ENCODE data around the gene GLIS2. TPM values are rescaled to one million over a fixed set of nuclear protein-coding genes. Genes with fewer than 3 reads are reported as not detected.

The GLIS2 gene
- total RNA-seq, 1 donor from 2014 or later, result 6.9 TPM

- Histone ChIP-seq H3K27ac (peak overlapping the region; percentile 67), H3K4me1 (peaks cover 32% of the 10 kb centered on the region), H3K9me3 (no peaks in the 10 kb centered on the region), H3K36me3 (no peaks in the 10 kb centered on the region), H3K4me3 (peak overlapping the region; percentile 89 to 96), H3K27me3 (no peaks in the 10 kb centered on the region)
- intact Hi-C loops (cut with DNase I), result no loop called here
- DNase-seq (ENCODE audit: extremely low spot score in 2 of 2), result no peak
- TF ChIP-seq POLR2A (IDR thresholded peaks at IDR 0.05) (no peak), CTCF (IDR thresholded peaks at IDR 0.05) (no peak)
Observed at GRCh38 chr16:4350365-4350786, 34.5 kb downstream of the GLIS2 start.

GRCh38 chr16:4350787-4351659, 35.2 kb downstream of the GLIS2 start, which contains the start of gene PAM16:
Gene PAM16, minus strand, starts transcription at chr16:4351321. Its CDS starts 87 bp downstream, at chr16:4351234.
- Histone ChIP-seq H3K9me3 (no peaks in the 10 kb centered on the region), H3K4me1 (peaks cover 32% of the 10 kb centered on the region), H3K36me3 (no peaks in the 10 kb centered on the region), H3K4me3 (peak within 1 kb of the TSS; percentile 89 to 96), H3K27ac (peak within 1 kb of the TSS; percentile 67), H3K27me3 (no peaks in the 10 kb centered on the region)
- TF ChIP-seq POLR2A (IDR thresholded peaks at IDR 0.05) (peak in 1 of 2 donors; percentile 30), CTCF (IDR thresholded peaks at IDR 0.05) (peak in 2 of 3 experiments; percentile 13 to 36), POLR2AphosphoS5 (IDR thresholded peaks at IDR 0.05; ENCODE audit: insufficient read depth in 1 of 2, low read depth in 1 of 2) (peak; percentile 59 to 82)
- no peak for DNase-seq (ENCODE audit: extremely low spot score in 2 of 2)
- intact Hi-C loops (cut with DNase I), result no loop called here

GRCh38 chr16:4351880-4352279, 36.0 kb downstream of the GLIS2 start:
- H3K36me3 ChIP-seq, result no peaks in the 10 kb centered on the region
- H3K9me3 ChIP-seq, result no peaks in the 10 kb centered on the region
- TF ChIP-seq POLR2AphosphoS5 (IDR thresholded peaks at IDR 0.05; ENCODE audit: insufficient read depth in 1 of 2, low read depth in 1 of 2), result no peak
- TF ChIP-seq POLR2A (IDR thresholded peaks at IDR 0.05), result no peak
- no peak for TF ChIP-seq CTCF (IDR thresholded peaks at IDR 0.05)
- no peak overlapping the region for H3K4me3 ChIP-seq
- no peak for DNase-seq (ENCODE audit: extremely low spot score in 2 of 2)
- intact Hi-C loops (cut with DNase I), result no loop called here
- no peaks in the 10 kb centered on the region for H3K27me3 ChIP-seq
- H3K4me1 ChIP-seq, result peaks cover 32% of the 10 kb centered on the region
- no peak overlapping the region for H3K27ac ChIP-seq

- no peaks in the 10 kb centered on the region for H3K27me3 ChIP-seq
- H3K4me1 ChIP-seq, result peaks cover 30% of the 10 kb centered on the region
- intact Hi-C loops (cut with DNase I), result no loop called here
- no peaks in the 10 kb centered on the region for H3K36me3 ChIP-seq
- H3K27ac ChIP-seq, result no peak overlapping the region
- no peak overlapping the region for H3K4me3 ChIP-seq
- TF ChIP-seq POLR2A (IDR thresholded peaks at IDR 0.05), result no peak
- TF ChIP-seq POLR2AphosphoS5 (IDR thresholded peaks at IDR 0.05; ENCODE audit: insufficient read depth in 1 of 2, low read depth in 1 of 2), result no peak
- no peak for TF ChIP-seq CTCF (IDR thresholded peaks at IDR 0.05)
- H3K9me3 ChIP-seq, result no peaks in the 10 kb centered on the region
- no peak for DNase-seq (ENCODE audit: extremely low spot score in 2 of 2)
Observed at GRCh38 chr16:4352843-4353242, 37.0 kb downstream of the GLIS2 start.

- no peak overlapping the region for H3K4me3 ChIP-seq
- peaks cover 22% of the 10 kb centered on the region for H3K4me1 ChIP-seq
- intact Hi-C loops (cut with DNase I), result no loop called here
- no peak overlapping the region for H3K27ac ChIP-seq
- DNase-seq (ENCODE audit: extremely low spot score in 2 of 2), result no peak
- no peaks in the 10 kb centered on the region for H3K27me3 ChIP-seq
- no peaks in the 10 kb centered on the region for H3K36me3 ChIP-seq
- TF ChIP-seq POLR2AphosphoS5 (IDR thresholded peaks at IDR 0.05; ENCODE audit: insufficient read depth in 1 of 2, low read depth in 1 of 2) (no peak), POLR2A (IDR thresholded peaks at IDR 0.05) (no peak), CTCF (IDR thresholded peaks at IDR 0.05) (no peak)
- H3K9me3 ChIP-seq, result no peaks in the 10 kb centered on the region
Observed at GRCh38 chr16:4353675-4354074, 37.8 kb downstream of the GLIS2 start.

Measured in vagina (tissue), 2 donors.